Common myeloid progenitor, CD34-positive (primary cell): ENCODE results near the gene AFF1.
A peak's percentile ranks its signal among the peaks of the same experiment; 100 is the strongest.

Experiments used
- CTCF ChIA-PET: fragments of 350-600 bp; sonication (Branson Sonifier 250); formaldehyde crosslinking; loops from one replicate; lab custom pipeline; 2021; ENCODE audit warnings: antibody characterized with exemption; lab: Charles Lee
- POLR2A ChIA-PET: fragments of 350-600 bp; sonication (Branson Sonifier 250); formaldehyde crosslinking; loops from one replicate; lab custom pipeline; 2021; ENCODE audit warnings: antibody characterized with exemption; lab: Charles Lee
- DNase-seq, 3 donors: peaks; one replicate each; pipeline versions ENCODE4 v3.0.0 to v3.0.0-alpha.2; 2013
- H3K27ac ChIP-seq, 2 experiments: 1 replicate in 1 of 2; 2 replicates in 1 of 2; pipeline ENCODE4 v1.7.0; 2013; ENCODE audit warnings: inconsistent platforms in 2 of 2, low read length in 2 of 2, mild to moderate bottlenecking in 2 of 2, low read depth in 1 of 2, moderate library complexity in 1 of 2; ENCODE audit not compliant: severe bottlenecking in 2 of 2, insufficient read depth in 1 of 2, poor library complexity in 1 of 2
- H3K27me3 ChIP-seq, 5 experiments: replicated peaks in 2 of 5; 1 replicate in 3 of 5; 2 replicates in 2 of 5; pipeline versions ENCODE4 v1.6.1 to v1.7.0; 2013; ENCODE audit warnings: low read length in 4 of 5, mild to moderate bottlenecking in 2 of 5, moderate library complexity in 2 of 5, inconsistent platforms in 1 of 5; ENCODE audit not compliant: insufficient read depth in 5 of 5, control insufficient read depth in 4 of 5
- H3K36me3 ChIP-seq, 4 experiments: 1 replicate in 2 of 4; 2 replicates in 2 of 4; pipeline versions ENCODE4 v1.6.1 to v1.7.0; 2013; ENCODE audit warnings: low read length in 3 of 4, control low read depth in 1 of 4, mild to moderate bottlenecking in 1 of 4; ENCODE audit not compliant: control insufficient read depth in 4 of 4, insufficient read depth in 4 of 4
- H3K4me1 ChIP-seq, 4 experiments: 1 replicate in 3 of 4; 2 replicates in 1 of 4; pipeline versions ENCODE4 v1.6.1 to v1.7.1; 2013; ENCODE audit warnings: low read length in 3 of 4, mild to moderate bottlenecking in 3 of 4, control low read depth in 1 of 4, inconsistent platforms in 1 of 4, moderate library complexity in 1 of 4; ENCODE audit not compliant: control insufficient read depth in 4 of 4, insufficient read depth in 4 of 4; ENCODE audit errors: control extremely low read depth in 1 of 4
- H3K4me3 ChIP-seq, 7 experiments: 1 replicate in 4 of 7; 2 replicates in 3 of 7; pipeline versions ENCODE4 v1.5.1 to v1.7.0; 2013; ENCODE audit warnings: mild to moderate bottlenecking in 7 of 7, low read length in 6 of 7, moderate library complexity in 6 of 7, inconsistent platforms in 2 of 7, low read depth in 2 of 7, control low read depth in 1 of 7; ENCODE audit not compliant: insufficient read depth in 4 of 7, control insufficient read depth in 1 of 7; ENCODE audit errors: extremely low read depth in 1 of 7
- H3K9me3 ChIP-seq, 5 experiments: 1 replicate in 4 of 5; 2 replicates in 1 of 5; pipeline versions ENCODE4 v1.6.1 to v1.7.1; 2013; ENCODE audit warnings: low read length in 4 of 5, mild to moderate bottlenecking in 2 of 5, inconsistent platforms in 1 of 5, low read depth in 1 of 5, moderate library complexity in 1 of 5; ENCODE audit not compliant: control insufficient read depth in 4 of 5, insufficient read depth in 2 of 5; ENCODE audit errors: control extremely low read depth in 1 of 5
- whole genome bisulfite sequencing: methylation state at CpG from one replicate; pipeline ENCODE4 v1.1.5; 2013; ENCODE audit not compliant: insufficient coverage; 5-methylcytosine and 5-hydroxymethylcytosine counted together

AFF1 gene

GRCh38 chr4:87117732-87118075, 182.9 kb downstream of the AFF1 start:
- H3K27ac ChIP-seq: no peak overlapping the region
- no peak for DNase-seq
- no CpG with 5 or more reads among the region's 5 CpGs for WGBS
- CTCF ChIA-PET: interaction anchor here (1.1 to 1.8 kb wide), 3 partner anchors 102 to 215 kb away, joined by 3 to 4 read pairs (median 3); no protein-coding TSS in a partner anchor
- H3K27me3 ChIP-seq: no peaks in the 10 kb centered on the region
- POLR2A ChIA-PET: no interaction called here
- H3K9me3 ChIP-seq: no peaks in the 10 kb centered on the region
- H3K4me1 ChIP-seq: peaks cover 0 to 15% (median 0%) of the 10 kb centered on the region in 4 experiments
- peaks cover 17 to 84% (median 69%) of the 10 kb centered on the region in 4 experiments for H3K36me3 ChIP-seq
- no peak overlapping the region for H3K4me3 ChIP-seq

GRCh38 chr4:87118421-87118820, 183.6 kb downstream of the AFF1 start:
- peaks cover 15 to 77% (median 64%) of the 10 kb centered on the region in 4 experiments for H3K36me3 ChIP-seq
- no peak overlapping the region for H3K27ac ChIP-seq
- POLR2A ChIA-PET: no interaction called here
- CTCF ChIA-PET: interaction anchor here (1.6 kb wide), 1 partner anchor 107 kb away, joined by 4 read pairs; no protein-coding TSS in a partner anchor
- H3K4me1 ChIP-seq: peaks cover 0 to 15% (median 0%) of the 10 kb centered on the region in 4 experiments
- no peaks in the 10 kb centered on the region for H3K9me3 ChIP-seq
- H3K27me3 ChIP-seq: no peaks in the 10 kb centered on the region
- no CpG with 5 or more reads among the region's 1 CpG for WGBS
- H3K4me3 ChIP-seq: no peak overlapping the region
- no peak for DNase-seq

GRCh38 chr4:87118826-87119225, 184.0 kb downstream of the AFF1 start:
- Histone ChIP-seq H3K36me3 (peaks cover 16 to 76% (median 63%) of the 10 kb centered on the region in 4 experiments), H3K4me1 (peaks cover 0 to 15% (median 0%) of the 10 kb centered on the region in 4 experiments), H3K27me3 (no peaks in the 10 kb centered on the region), H3K4me3 (no peak overlapping the region), H3K9me3 (no peaks in the 10 kb centered on the region), H3K27ac (peak overlapping the region in 1 of 2 experiments; percentile 17)
- ChIA-PET CTCF (interaction anchor here (1.1 to 2.0 kb wide), 3 partner anchors 16 to 196 kb away, joined by 3 to 8 read pairs (median 4); no protein-coding TSS in a partner anchor), POLR2A (no interaction called here)
- 100% methylated on average over 2 of the region's 2 CpGs for WGBS
- DNase-seq: peak; percentile 40 to 64 (median 46)

GRCh38 chr4:87120010-87120409, 185.2 kb downstream of the AFF1 start:
- Histone ChIP-seq H3K27ac (no peak overlapping the region), H3K4me3 (no peak overlapping the region), H3K36me3 (peaks cover 18 to 73% (median 59%) of the 10 kb centered on the region in 4 experiments), H3K4me1 (peaks cover 0 to 15% (median 0%) of the 10 kb centered on the region in 4 experiments), H3K27me3 (no peaks in the 10 kb centered on the region), H3K9me3 (no peaks in the 10 kb centered on the region)
- ChIA-PET CTCF (interaction anchor here (1.1 to 2.0 kb wide), 4 partner anchors 15 to 197 kb away, joined by 3 to 8 read pairs (median 4); no protein-coding TSS in a partner anchor), POLR2A (no interaction called here)
- 95% methylated on average over 4 of the region's 4 CpGs for WGBS
- DNase-seq: no peak

- CTCF ChIA-PET: interaction anchor here (0.7 to 2.0 kb wide), 4 partner anchors 7 to 198 kb away, joined by 3 to 8 read pairs (median 4); no protein-coding TSS in a partner anchor
- 97% methylated on average over 17 of the region's 18 CpGs for WGBS
Observed at GRCh38 chr4:87120411-87121162, 185.8 kb downstream of the AFF1 start.

GRCh38 chr4:87121341-87122065, 186.7 kb downstream of the AFF1 start:
- 74% methylated on average over 3 of the region's 4 CpGs for WGBS
- DNase-seq: peak in 1 of 3 donors; percentile 63
- Histone ChIP-seq H3K9me3 (no peaks in the 10 kb centered on the region), H3K4me1 (peaks cover 0 to 15% (median 0%) of the 10 kb centered on the region in 4 experiments), H3K27ac (no peak overlapping the region), H3K27me3 (no peaks in the 10 kb centered on the region), H3K36me3 (peaks cover 23 to 75% (median 60%) of the 10 kb centered on the region in 4 experiments), H3K4me3 (no peak overlapping the region)
- CTCF ChIA-PET: interaction anchor here (0.7 to 1.9 kb wide), 3 partner anchors 8 to 14 kb away, joined by 3 to 6 read pairs (median 5); no protein-coding TSS in a partner anchor
- POLR2A ChIA-PET: interaction anchor here (0.6 kb wide), 1 partner anchor 86 kb away, joined by 3 read pairs; no protein-coding TSS in a partner anchor

More at GRCh38 chr4:87120411-87121162, 185.8 kb downstream of the AFF1 start:
- Histone ChIP-seq H3K27ac (no peak overlapping the region), H3K27me3 (no peaks in the 10 kb centered on the region), H3K4me3 (no peak overlapping the region), H3K9me3 (no peaks in the 10 kb centered on the region), H3K4me1 (peaks cover 0 to 15% (median 0%) of the 10 kb centered on the region in 4 experiments), H3K36me3 (peaks cover 22 to 75% (median 58%) of the 10 kb centered on the region in 4 experiments)
- POLR2A ChIA-PET: no interaction called here
- no peak for DNase-seq
